ENCODE measurements around the gene ZNF740.

DNA sequence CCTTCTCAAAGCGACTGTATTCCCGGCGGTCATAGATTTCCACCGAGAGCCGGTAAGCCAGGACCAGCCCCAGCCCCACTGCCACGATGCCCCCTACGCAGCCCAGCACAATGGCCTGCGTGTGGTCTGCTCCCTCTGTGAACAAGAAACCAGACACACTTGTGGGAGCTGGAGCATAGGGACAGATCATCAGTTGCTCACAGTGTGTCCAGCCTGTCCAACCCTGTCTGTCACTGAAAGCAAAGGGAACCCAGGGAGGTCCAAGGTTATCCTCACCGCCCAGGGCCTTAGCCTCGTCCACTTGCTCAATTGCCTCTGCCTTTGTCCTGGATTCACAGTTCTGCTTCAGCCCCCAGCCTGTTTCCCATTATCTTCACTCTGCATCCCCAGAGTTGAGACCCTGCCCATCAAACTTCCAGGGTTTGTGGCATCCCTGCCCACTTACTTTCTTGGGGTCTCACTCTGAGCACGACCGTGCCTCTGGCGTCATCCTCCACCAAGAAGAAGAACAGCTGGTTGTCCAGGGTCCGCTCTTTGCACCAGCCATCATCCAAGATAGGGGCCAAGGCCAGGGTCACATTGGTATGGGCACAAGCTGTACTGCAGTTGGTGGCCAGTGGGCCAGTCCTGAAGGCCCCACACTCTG lies 11.5 kb downstream of the ZNF740 start:
- TF ChIP-seq, protein P1, sequence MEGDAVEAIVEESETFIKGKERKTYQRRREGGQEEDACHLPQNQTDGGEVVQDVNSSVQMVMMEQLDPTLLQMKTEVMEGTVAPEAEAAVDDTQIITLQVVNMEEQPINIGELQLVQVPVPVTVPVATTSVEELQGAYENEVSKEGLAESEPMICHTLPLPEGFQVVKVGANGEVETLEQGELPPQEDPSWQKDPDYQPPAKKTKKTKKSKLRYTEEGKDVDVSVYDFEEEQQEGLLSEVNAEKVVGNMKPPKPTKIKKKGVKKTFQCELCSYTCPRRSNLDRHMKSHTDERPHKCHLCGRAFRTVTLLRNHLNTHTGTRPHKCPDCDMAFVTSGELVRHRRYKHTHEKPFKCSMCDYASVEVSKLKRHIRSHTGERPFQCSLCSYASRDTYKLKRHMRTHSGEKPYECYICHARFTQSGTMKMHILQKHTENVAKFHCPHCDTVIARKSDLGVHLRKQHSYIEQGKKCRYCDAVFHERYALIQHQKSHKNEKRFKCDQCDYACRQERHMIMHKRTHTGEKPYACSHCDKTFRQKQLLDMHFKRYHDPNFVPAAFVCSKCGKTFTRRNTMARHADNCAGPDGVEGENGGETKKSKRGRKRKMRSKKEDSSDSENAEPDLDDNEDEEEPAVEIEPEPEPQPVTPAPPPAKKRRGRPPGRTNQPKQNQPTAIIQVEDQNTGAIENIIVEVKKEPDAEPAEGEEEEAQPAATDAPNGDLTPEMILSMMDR (IDR thresholded peaks at IDR 0.05), result no peak
- TF ChIP-seq EZH2phosphoT487 (IDR thresholded peaks at IDR 0.05), result no peak
